Measurements from ENCODE around the gene TBC1D22A. TPM values are rescaled to one million over a fixed set of nuclear protein-coding genes. Genes with fewer than 3 reads are reported as not detected.

Gene TBC1D22A
- polyA plus RNA-seq, 1 donor (not counting 4 experiments of a cell fraction or from before 2014, with no cell fraction given), result 20.9 TPM

- peak; percentile 91 for FAIRE-seq
- H3K27me3 ChIP-seq (ENCODE audit: control insufficient read depth, extremely low read depth, insufficient read depth, low read length), result no peaks in the 10 kb centered on the region
- dilution Hi-C loops (cut with MboI; ENCODE audit: extremely low pct_ligation_motif_present, low sequenced_read_pairs), result no loop called here
- peaks cover 48% of the 10 kb centered on the region for H3K79me2 ChIP-seq (ENCODE audit: control insufficient read depth, insufficient read depth, low read length)
- peak; percentile 91 for DNase-seq (ENCODE audit: low read depth, low spot score)
- peaks cover 32% of the 10 kb centered on the region for H3K4me1 ChIP-seq (ENCODE audit: control insufficient read depth, extremely low read depth, insufficient read depth, low read length)
- peaks cover 2% of the 10 kb centered on the region for H3K9me1 ChIP-seq (ENCODE audit: control insufficient read depth, extremely low read depth, insufficient read depth, low read length)
- H2AFZ ChIP-seq (ENCODE audit: control insufficient read depth, low read length), result no peak overlapping the region
- TF ChIP-seq CTCF (optimal IDR thresholded peaks at IDR 0.05 in 1 of 3, IDR thresholded peaks at IDR 0.05 in 1 of 3, conservative IDR thresholded peaks at IDR 0.05 in 1 of 3; ENCODE audit: extremely low read depth in 1 of 3, insufficient read depth in 2 of 3, low read length in 3 of 3) (no peak), EZH2 (IDR thresholded peaks at IDR 0.05; ENCODE audit: low read length) (no peak)
- H3K4me3 ChIP-seq (ENCODE audit: control insufficient read depth in 2 of 3, extremely low read depth in 1 of 3, insufficient read depth in 2 of 3, low read depth in 1 of 3, low read length in 3 of 3), result peak overlapping the region in 2 of 3 experiments; percentile 30 to 42
- peak overlapping the region; percentile 87 for H3K27ac ChIP-seq (ENCODE audit: control insufficient read depth, insufficient read depth, low read length)
- H3K4me2 ChIP-seq (ENCODE audit: control insufficient read depth, extremely low read depth, insufficient read depth, low read depth, low read length), result peak overlapping the region; percentile 92
- H3K9me3 ChIP-seq (ENCODE audit: control insufficient read depth, low read depth, low read length), result no peaks in the 10 kb centered on the region
- H4K20me1 ChIP-seq (ENCODE audit: control insufficient read depth, extremely low read depth, insufficient read depth, low read length), result no peaks in the 10 kb centered on the region
- peak overlapping the region; percentile 73 for H3K9ac ChIP-seq (ENCODE audit: control insufficient read depth, extremely low read depth, insufficient read depth, low read length)
- H3K36me3 ChIP-seq (ENCODE audit: control insufficient read depth in 2 of 2, extremely low read depth in 1 of 2, insufficient read depth in 2 of 2, low read length in 2 of 2), result peaks cover 0 to 5% of the 10 kb centered on the region in 2 experiments
Measured at GRCh38 chr22:46829117-46829891, 66.9 kb downstream of the TBC1D22A start.

GRCh38 chr22:46829941-46830715, 67.7 kb downstream of the TBC1D22A start:
- Histone ChIP-seq H3K4me3 (ENCODE audit: control insufficient read depth in 2 of 3, extremely low read depth in 1 of 3, insufficient read depth in 2 of 3, low read depth in 1 of 3, low read length in 3 of 3) (peak overlapping the region in 2 of 3 experiments; percentile 30 to 42), H3K4me2 (ENCODE audit: control insufficient read depth, extremely low read depth, insufficient read depth, low read depth, low read length) (peak overlapping the region; percentile 92), H4K20me1 (ENCODE audit: control insufficient read depth, extremely low read depth, insufficient read depth, low read length) (no peaks in the 10 kb centered on the region), H3K9me3 (ENCODE audit: control insufficient read depth, low read depth, low read length) (no peaks in the 10 kb centered on the region), H2AFZ (ENCODE audit: control insufficient read depth, low read length) (no peak overlapping the region), H3K9ac (ENCODE audit: control insufficient read depth, extremely low read depth, insufficient read depth, low read length) (peak overlapping the region; percentile 73), H3K36me3 (ENCODE audit: control insufficient read depth in 2 of 2, extremely low read depth in 1 of 2, insufficient read depth in 2 of 2, low read length in 2 of 2) (peaks cover 2 to 5% of the 10 kb centered on the region in 2 experiments), H3K4me1 (ENCODE audit: control insufficient read depth, extremely low read depth, insufficient read depth, low read length) (peaks cover 32% of the 10 kb centered on the region), H3K79me2 (ENCODE audit: control insufficient read depth, insufficient read depth, low read length) (peaks cover 42% of the 10 kb centered on the region), H3K27me3 (ENCODE audit: control insufficient read depth, extremely low read depth, insufficient read depth, low read length) (no peaks in the 10 kb centered on the region), H3K9me1 (ENCODE audit: control insufficient read depth, extremely low read depth, insufficient read depth, low read length) (peaks cover 2% of the 10 kb centered on the region), H3K27ac (ENCODE audit: control insufficient read depth, insufficient read depth, low read length) (peak overlapping the region; percentile 87)
- TF ChIP-seq CTCF (optimal IDR thresholded peaks at IDR 0.05 in 1 of 3, IDR thresholded peaks at IDR 0.05 in 1 of 3, conservative IDR thresholded peaks at IDR 0.05 in 1 of 3; ENCODE audit: extremely low read depth in 1 of 3, insufficient read depth in 2 of 3, low read length in 3 of 3), result no peak
- TF ChIP-seq EZH2 (IDR thresholded peaks at IDR 0.05; ENCODE audit: low read length), result no peak
- FAIRE-seq (peak; percentile 85), DNase-seq (ENCODE audit: low read depth, low spot score) (peak; percentile 55)
- dilution Hi-C loops (cut with MboI; ENCODE audit: extremely low pct_ligation_motif_present, low sequenced_read_pairs), result no loop called here

Measured in keratinocyte (primary cell).